SU-DHL-6 (cell line): ENCODE data around the gene OLFM1.

Experiments used
- H2AFZ ChIP-seq: fragments of 200-600 bp; sonication (generic); 2 replicates; pipeline ENCODE4 v1.6.1; 2014; ENCODE audit warnings: low read depth, mild to moderate bottlenecking, moderate library complexity, mixed read lengths, antibody characterized with exemption, low read length; ENCODE audit not compliant: severe bottlenecking
- H3F3A ChIP-seq: fragments of 200-600 bp; shearing (Covaris generic); 2 replicates; pipeline ENCODE4 v1.6.0; 2016; ENCODE audit warnings: antibody characterized with exemption, mild to moderate bottlenecking; ENCODE audit not compliant: insufficient read depth
- H3K27ac ChIP-seq: fragments of 200-600 bp; sonication (generic); 2 replicates; pipeline ENCODE4 v1.5.1; 2016; ENCODE audit warnings: low read depth, mild to moderate bottlenecking, low read length, moderate library complexity, mixed read lengths
- H3K27me3 ChIP-seq: fragments of 200-600 bp; sonication (generic), shearing (Covaris generic); 2 replicates; pipeline ENCODE4 v1.6.0; 2014; ENCODE audit warnings: mild to moderate bottlenecking, low read length
- H3K36me3 ChIP-seq: fragments of 200-600 bp; sonication (generic); 2 replicates; pipeline ENCODE4 v1.6.1; 2014; ENCODE audit warnings: mild to moderate bottlenecking, low read length, mixed read lengths
- H3K4me2 ChIP-seq: fragments of 300-600, 200-600 bp; shearing (Covaris generic), sonication (generic); 2 replicates; pipeline ENCODE4 v1.6.0; 2014; ENCODE audit warnings: low read length, low read depth, mild to moderate bottlenecking; ENCODE audit not compliant: poor library complexity, severe bottlenecking
- H3K4me3 ChIP-seq: fragments of 200-600 bp; sonication (generic); 2 replicates; pipeline ENCODE4 v1.5.1; 2014; ENCODE audit warnings: antibody characterized with exemption, low read length, mild to moderate bottlenecking, mixed read lengths; ENCODE audit not compliant: insufficient read depth, poor library complexity, severe bottlenecking
- H3K79me2 ChIP-seq: fragments of 200-600 bp; sonication (generic); 2 replicates; pipeline ENCODE4 v1.6.1; 2014; ENCODE audit warnings: mild to moderate bottlenecking, low read length, moderate library complexity; ENCODE audit not compliant: insufficient read depth
- H3K9ac ChIP-seq: fragments of 200-600 bp; sonication (generic); 2 replicates; pipeline ENCODE4 v1.7.0; 2014; ENCODE audit warnings: mild to moderate bottlenecking, low read length
- H3K9me2 ChIP-seq: fragments of 200-600 bp; sonication (generic); replicated peaks from 2 replicates; pipeline ENCODE4 v1.6.1; 2014; ENCODE audit warnings: low read length; ENCODE audit not compliant: insufficient read depth
- H3K9me3 ChIP-seq: fragments of 200-600 bp; sonication (generic); 2 replicates; pipeline ENCODE4 v1.6.1; 2014; ENCODE audit warnings: low read length, mixed read lengths; ENCODE audit not compliant: insufficient read depth
- H4K20me1 ChIP-seq: fragments of 200-600 bp; sonication (generic); 2 replicates; pipeline ENCODE4 v1.6.1; 2014; ENCODE audit warnings: low read depth, mild to moderate bottlenecking, antibody characterized with exemption, low read length, moderate library complexity, mixed read lengths
- EZH2phosphoT487 ChIP-seq: fragments of 200-600 bp; sonication (generic), shearing (Covaris generic); conservative IDR thresholded peaks from 2 replicates; pipeline ENCODE4 v1.6.1; 2018; ENCODE audit warnings: mild to moderate bottlenecking, antibody characterized with exemption, low read length, moderate library complexity, mixed read lengths
- TF ChIP-seq, protein P1 (sequence below): fragments of 200-600 bp; sonication (generic); IDR thresholded peaks from one replicate; pipeline ENCODE4 v1.5.1; 2017; ENCODE audit warnings: antibody characterized with exemption, mild to moderate bottlenecking, low read length, moderate library complexity; ENCODE audit not compliant: insufficient read depth, poor library complexity, severe bottlenecking

The OLFM1 gene

GRCh38 chr9:135078361-135078821 is 9.1 kb upstream of the OLFM1 start:
- Histone ChIP-seq H3K4me3 (no peak overlapping the region), H3K9me2 (no peaks in the 10 kb centered on the region), H3K9ac (no peak overlapping the region), H3K4me2 (no peak overlapping the region), H2AFZ (no peak overlapping the region), H3K27ac (no peak overlapping the region), H3K9me3 (no peaks in the 10 kb centered on the region), H3F3A (no peaks in the 10 kb centered on the region), H4K20me1 (no peaks in the 10 kb centered on the region), H3K36me3 (no peaks in the 10 kb centered on the region), H3K79me2 (no peaks in the 10 kb centered on the region), H3K27me3 (no peaks in the 10 kb centered on the region)
- no peak for TF ChIP-seq EZH2phosphoT487
- TF ChIP-seq, protein P1, sequence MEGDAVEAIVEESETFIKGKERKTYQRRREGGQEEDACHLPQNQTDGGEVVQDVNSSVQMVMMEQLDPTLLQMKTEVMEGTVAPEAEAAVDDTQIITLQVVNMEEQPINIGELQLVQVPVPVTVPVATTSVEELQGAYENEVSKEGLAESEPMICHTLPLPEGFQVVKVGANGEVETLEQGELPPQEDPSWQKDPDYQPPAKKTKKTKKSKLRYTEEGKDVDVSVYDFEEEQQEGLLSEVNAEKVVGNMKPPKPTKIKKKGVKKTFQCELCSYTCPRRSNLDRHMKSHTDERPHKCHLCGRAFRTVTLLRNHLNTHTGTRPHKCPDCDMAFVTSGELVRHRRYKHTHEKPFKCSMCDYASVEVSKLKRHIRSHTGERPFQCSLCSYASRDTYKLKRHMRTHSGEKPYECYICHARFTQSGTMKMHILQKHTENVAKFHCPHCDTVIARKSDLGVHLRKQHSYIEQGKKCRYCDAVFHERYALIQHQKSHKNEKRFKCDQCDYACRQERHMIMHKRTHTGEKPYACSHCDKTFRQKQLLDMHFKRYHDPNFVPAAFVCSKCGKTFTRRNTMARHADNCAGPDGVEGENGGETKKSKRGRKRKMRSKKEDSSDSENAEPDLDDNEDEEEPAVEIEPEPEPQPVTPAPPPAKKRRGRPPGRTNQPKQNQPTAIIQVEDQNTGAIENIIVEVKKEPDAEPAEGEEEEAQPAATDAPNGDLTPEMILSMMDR: no peak

- Histone ChIP-seq H3K9ac (no peak overlapping the region), H3K27ac (no peak overlapping the region), H3K36me3 (no peaks in the 10 kb centered on the region), H3K27me3 (no peaks in the 10 kb centered on the region), H3K79me2 (no peaks in the 10 kb centered on the region), H3K9me2 (no peaks in the 10 kb centered on the region), H4K20me1 (no peaks in the 10 kb centered on the region), H3K9me3 (no peaks in the 10 kb centered on the region), H3K4me3 (no peak overlapping the region), H2AFZ (no peak overlapping the region), H3F3A (no peaks in the 10 kb centered on the region), H3K4me2 (no peak overlapping the region)
- no peak for TF ChIP-seq EZH2phosphoT487
- TF ChIP-seq, protein P1: no peak
Observed at GRCh38 chr9:135079018-135079417, 8.4 kb upstream of the OLFM1 start.

- Histone ChIP-seq H3K27ac (no peak overlapping the region), H3K9me3 (no peaks in the 10 kb centered on the region), H3K4me2 (no peak overlapping the region), H3K9ac (no peak overlapping the region), H4K20me1 (no peaks in the 10 kb centered on the region), H3K9me2 (no peaks in the 10 kb centered on the region), H3K27me3 (no peaks in the 10 kb centered on the region), H3K4me3 (no peak overlapping the region), H2AFZ (no peak overlapping the region), H3F3A (no peaks in the 10 kb centered on the region), H3K79me2 (no peaks in the 10 kb centered on the region), H3K36me3 (no peaks in the 10 kb centered on the region)
- no peak for TF ChIP-seq EZH2phosphoT487
- TF ChIP-seq, protein P1: no peak
Observed at GRCh38 chr9:135079676-135080075, 7.8 kb upstream of the OLFM1 start.
